CD4-positive, CD25-positive, alpha-beta regulatory T cell (primary cell): ENCODE measurements around the gene SPRN. TPM values are rescaled to one million over a fixed set of nuclear protein-coding genes. Genes with fewer than 3 reads are reported as not detected.
"Not testable (repeated sequence)": the region's sequence is repeated elsewhere in the genome, so short reads cannot be mapped to it uniquely, and the experiment has no call there.

ENCODE experiments used
- ATAC-seq, 2 donors: fragments of 150-1000 bp; cut with Tn5 transposase; one replicate each; pipeline ENCODE4 v1.10.0; 2021; ENCODE audit warnings: low read depth in 2 of 2, moderate number of reproducible peaks in 2 of 2, moderate library complexity in 1 of 2
- DNase-seq, 3 donors: peaks; one replicate each; pipeline versions ENCODE4 v3.0.0 to v3.0.0-alpha.2; 2012 to 2022; ENCODE audit warnings: mixed read lengths in 1 of 3
- H3K27ac ChIP-seq: one replicate; pipeline ENCODE4 v1.7.0; 2013; ENCODE audit warnings: mild to moderate bottlenecking, low read length; ENCODE audit not compliant: insufficient read depth, poor library complexity, severe bottlenecking
- H3K27me3 ChIP-seq: one replicate; pipeline ENCODE4 v1.7.0; 2013; ENCODE audit warnings: low read length; ENCODE audit not compliant: control insufficient read depth, insufficient read depth
- H3K36me3 ChIP-seq: one replicate; pipeline ENCODE4 v1.7.0; 2013; ENCODE audit warnings: mild to moderate bottlenecking, low read length, moderate library complexity; ENCODE audit not compliant: control insufficient read depth, insufficient read depth
- H3K4me1 ChIP-seq: 2 replicates; pipeline ENCODE4 v1.7.0; 2013; ENCODE audit warnings: mild to moderate bottlenecking, low read length; ENCODE audit not compliant: insufficient read depth, control insufficient read depth, poor library complexity, severe bottlenecking
- H3K4me3 ChIP-seq: one replicate; pipeline ENCODE4 v1.7.0; 2013; ENCODE audit warnings: low read depth, mild to moderate bottlenecking, low read length, moderate library complexity
- H3K9me3 ChIP-seq, 2 experiments: 1 replicate in 1 of 2; 2 replicates in 1 of 2; pipeline ENCODE4 v1.7.0; 2013; ENCODE audit warnings: low read length in 2 of 2, mild to moderate bottlenecking in 1 of 2, moderate library complexity in 1 of 2; ENCODE audit not compliant: control insufficient read depth in 2 of 2
- H3K27ac Mint-ChIP-seq, 3 donors: one replicate each; pipeline ENCODE4 v1.8.0; 2020 to 2022; ENCODE audit warnings: mild to moderate bottlenecking in 3 of 3, mixed read lengths in 3 of 3, moderate library complexity in 2 of 3
- H3K27me3 Mint-ChIP-seq: one replicate; pipeline ENCODE4 v1.8.0; 2022; ENCODE audit warnings: mild to moderate bottlenecking, mixed read lengths
- H3K36me3 Mint-ChIP-seq: one replicate; pipeline ENCODE4 v1.8.0; 2020; ENCODE audit warnings: mixed read lengths
- H3K4me1 Mint-ChIP-seq, 4 donors: one replicate each; pipeline ENCODE4 v1.8.0; 2020 to 2022; ENCODE audit warnings: mixed read lengths in 4 of 4, mild to moderate bottlenecking in 1 of 4
- H3K4me3 Mint-ChIP-seq, 4 donors: one replicate each; pipeline ENCODE4 v1.8.0; 2020 to 2022; ENCODE audit warnings: mild to moderate bottlenecking in 4 of 4, mixed read lengths in 4 of 4, moderate library complexity in 3 of 4
- H3K9me3 Mint-ChIP-seq, 7 donors: one replicate each; pipeline ENCODE4 v1.8.0; 2020 to 2022; ENCODE audit warnings: mixed read lengths in 7 of 7, mild to moderate bottlenecking in 3 of 7, moderate library complexity in 2 of 7
- polyA plus RNA-seq, 4 donors: library from polyadenylated mRNA; unstranded; fragments of 300-500 nt; fragmentation: Illumina TruSeq; gene quantifications; one replicate each; pipeline ENCODE4 v1.2.3, GENCODE V29; 2021
- total RNA-seq: library from RNA; stranded (reverse); gene quantifications from one replicate; pipeline ENCODE4 v1.2.3, GENCODE V29; 2022

Gene SPRN, protein sequence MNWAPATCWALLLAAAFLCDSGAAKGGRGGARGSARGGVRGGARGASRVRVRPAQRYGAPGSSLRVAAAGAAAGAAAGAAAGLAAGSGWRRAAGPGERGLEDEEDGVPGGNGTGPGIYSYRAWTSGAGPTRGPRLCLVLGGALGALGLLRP
- not detected for total RNA-seq
- under 1 TPM; 0.10 to 0.77 (median 0.25) TPM for polyA plus RNA-seq

- H3K27me3 ChIP-seq, H3K36me3 Mint-ChIP-seq, ATAC-seq, H3K27ac Mint-ChIP-seq, H3K9me3 ChIP-seq, H3K4me1 Mint-ChIP-seq, H3K4me1 ChIP-seq, H3K27ac ChIP-seq, H3K4me3 ChIP-seq, DNase-seq, H3K27me3 Mint-ChIP-seq, H3K36me3 ChIP-seq: not testable (repeated sequence)
- Mint-ChIP-seq H3K9me3 (peaks cover 0 to 10% (median 2%) of the 10 kb centered on the region in 7 donors), H3K4me3 (peak within 1 kb of the TSS in 1 of 4 donors; percentile 52)
These were observed at the start of gene SPRN for GRCh38 chr10:133424601-133425000. Gene SPRN (minus strand): TSS chr10:133424625. CDS start chr10:133423681, 944 bp downstream.

GRCh38 chr10:133474027-133474426 is 49.6 kb upstream of the SPRN start:
- H3K4me1 ChIP-seq, result peaks cover 15% of the 10 kb centered on the region
- no peaks in the 10 kb centered on the region for H3K27me3 ChIP-seq
- DNase-seq (no peak), ATAC-seq (no peak)
- Mint-ChIP-seq H3K4me1 (peaks cover 0 to 20% (median 7%) of the 10 kb centered on the region in 4 donors), H3K4me3 (no peak overlapping the region), H3K36me3 (peaks cover 6% of the 10 kb centered on the region), H3K27me3 (no peaks in the 10 kb centered on the region), H3K9me3 (peaks cover 0 to 1% (median 0%) of the 10 kb centered on the region in 7 donors), H3K27ac (peak overlapping the region in 1 of 3 donors; percentile 62)
- H3K36me3 ChIP-seq, result no peaks in the 10 kb centered on the region
- no peak overlapping the region for H3K27ac ChIP-seq
- no peaks in the 10 kb centered on the region for H3K9me3 ChIP-seq
- no peak overlapping the region for H3K4me3 ChIP-seq

DNA sequence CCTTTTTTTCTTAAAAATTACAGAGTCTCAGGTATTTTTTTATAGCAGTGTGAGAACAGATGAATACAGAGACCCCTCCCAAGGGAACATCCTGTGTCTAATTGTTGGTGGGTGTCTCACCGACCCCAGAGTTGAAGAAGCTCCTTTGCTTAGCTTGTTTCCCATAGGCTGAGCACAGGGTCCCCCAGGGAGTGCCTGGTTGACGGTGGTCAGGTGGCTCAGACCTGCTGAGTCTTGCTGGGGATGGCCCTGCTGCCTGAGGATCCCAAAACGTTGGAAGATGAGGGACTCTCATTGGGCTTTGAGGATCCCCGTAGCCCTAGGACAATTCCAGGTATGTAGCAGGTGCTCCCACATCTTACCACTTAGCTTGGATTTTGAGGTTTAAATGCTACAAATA is 48.8 kb upstream of the SPRN start:
- Histone ChIP-seq H3K36me3 (no peaks in the 10 kb centered on the region), H3K27ac (no peak overlapping the region), H3K4me1 (peaks cover 15% of the 10 kb centered on the region), H3K9me3 (no peaks in the 10 kb centered on the region), H3K27me3 (no peaks in the 10 kb centered on the region), H3K4me3 (no peak overlapping the region)
- Mint-ChIP-seq H3K27me3 (no peaks in the 10 kb centered on the region), H3K4me3 (no peak overlapping the region), H3K9me3 (peaks cover 0 to 1% (median 0%) of the 10 kb centered on the region in 7 donors), H3K4me1 (peaks cover 0 to 20% (median 7%) of the 10 kb centered on the region in 4 donors), H3K27ac (no peak overlapping the region), H3K36me3 (peaks cover 8% of the 10 kb centered on the region)
- DNase-seq, result no peak
- no peak for ATAC-seq

DNA sequence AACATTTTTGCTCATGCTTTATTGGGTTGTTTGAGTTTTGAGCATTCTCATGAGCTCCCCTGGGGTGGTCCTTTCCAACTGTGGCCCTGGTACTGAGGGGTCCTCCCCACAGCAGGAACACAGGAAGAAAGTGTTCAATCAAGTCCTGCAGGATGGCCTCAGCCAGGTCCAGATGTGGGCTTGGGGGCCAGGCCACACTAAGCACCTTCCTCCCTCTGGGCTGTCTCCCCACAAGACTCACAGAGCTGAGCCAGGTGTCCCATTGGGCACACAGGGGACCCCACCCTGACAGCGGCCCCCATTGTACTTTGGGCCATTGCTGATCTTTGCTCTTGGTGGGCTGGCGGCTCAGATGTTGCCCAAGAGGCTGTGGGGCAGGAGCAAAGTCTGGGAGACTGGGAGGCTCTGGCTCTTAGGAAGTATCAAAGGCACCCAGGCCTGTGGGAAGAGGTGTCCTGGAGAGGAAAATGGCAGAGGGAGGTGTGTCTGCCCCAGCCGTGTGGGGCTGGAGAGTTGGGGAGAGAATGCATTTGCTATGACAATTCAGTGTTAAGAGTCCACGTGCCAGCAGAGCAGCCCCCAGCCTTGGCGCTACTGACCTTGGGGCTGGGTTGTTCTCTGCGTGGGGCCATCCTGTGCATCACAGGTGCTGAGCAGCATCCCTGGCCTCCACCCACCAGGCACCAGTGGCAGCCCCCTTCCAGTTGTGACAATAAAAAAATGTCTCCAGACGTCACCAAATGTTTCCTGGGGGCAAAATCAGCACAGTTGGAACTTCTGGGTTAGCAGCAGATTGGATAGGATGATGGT is 47.1 kb upstream of the SPRN start:
- ATAC-seq (no peak), DNase-seq (no peak)
- peak overlapping the region in 1 of 3 donors; percentile 52 for H3K27ac Mint-ChIP-seq
- no peaks in the 10 kb centered on the region for H3K36me3 ChIP-seq
- peaks cover 0 to 17% (median 6%) of the 10 kb centered on the region in 4 donors for H3K4me1 Mint-ChIP-seq
- H3K27me3 ChIP-seq, result no peaks in the 10 kb centered on the region
- H3K36me3 Mint-ChIP-seq, result peaks cover 8% of the 10 kb centered on the region
- H3K4me3 Mint-ChIP-seq, result no peak overlapping the region
- H3K9me3 Mint-ChIP-seq, result peaks cover 0 to 1% (median 0%) of the 10 kb centered on the region in 7 donors
- peaks cover 15% of the 10 kb centered on the region for H3K4me1 ChIP-seq
- no peaks in the 10 kb centered on the region for H3K27me3 Mint-ChIP-seq
- H3K27ac ChIP-seq, result no peak overlapping the region
- H3K9me3 ChIP-seq, result no peaks in the 10 kb centered on the region
- no peak overlapping the region for H3K4me3 ChIP-seq

DNA sequence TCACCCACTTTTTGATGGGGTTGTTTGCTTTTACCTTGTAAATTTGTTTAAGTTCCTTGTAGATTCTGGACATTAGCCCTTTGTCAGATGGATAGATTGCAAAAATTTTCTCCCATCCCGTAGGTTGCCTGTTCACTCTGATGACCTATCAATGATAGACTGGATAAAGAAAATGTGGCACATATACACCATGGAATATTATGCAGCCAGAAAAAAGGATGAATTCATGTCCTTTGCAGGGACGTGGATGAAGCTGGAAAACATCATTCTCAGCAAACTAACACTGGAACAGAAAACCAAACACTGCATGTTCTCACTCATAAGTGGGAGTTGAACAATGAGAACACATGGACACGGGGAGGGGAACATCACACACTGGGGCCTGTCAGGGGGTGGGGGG is 44.8 kb upstream of the SPRN start:
- H3K9me3 ChIP-seq, H3K4me1 ChIP-seq, H3K36me3 Mint-ChIP-seq, H3K27ac Mint-ChIP-seq, H3K9me3 Mint-ChIP-seq, H3K4me3 ChIP-seq, H3K27me3 ChIP-seq, DNase-seq, H3K4me1 Mint-ChIP-seq, H3K27ac ChIP-seq, H3K36me3 ChIP-seq, H3K27me3 Mint-ChIP-seq, ATAC-seq, H3K4me3 Mint-ChIP-seq: not testable (repeated sequence)

DNA sequence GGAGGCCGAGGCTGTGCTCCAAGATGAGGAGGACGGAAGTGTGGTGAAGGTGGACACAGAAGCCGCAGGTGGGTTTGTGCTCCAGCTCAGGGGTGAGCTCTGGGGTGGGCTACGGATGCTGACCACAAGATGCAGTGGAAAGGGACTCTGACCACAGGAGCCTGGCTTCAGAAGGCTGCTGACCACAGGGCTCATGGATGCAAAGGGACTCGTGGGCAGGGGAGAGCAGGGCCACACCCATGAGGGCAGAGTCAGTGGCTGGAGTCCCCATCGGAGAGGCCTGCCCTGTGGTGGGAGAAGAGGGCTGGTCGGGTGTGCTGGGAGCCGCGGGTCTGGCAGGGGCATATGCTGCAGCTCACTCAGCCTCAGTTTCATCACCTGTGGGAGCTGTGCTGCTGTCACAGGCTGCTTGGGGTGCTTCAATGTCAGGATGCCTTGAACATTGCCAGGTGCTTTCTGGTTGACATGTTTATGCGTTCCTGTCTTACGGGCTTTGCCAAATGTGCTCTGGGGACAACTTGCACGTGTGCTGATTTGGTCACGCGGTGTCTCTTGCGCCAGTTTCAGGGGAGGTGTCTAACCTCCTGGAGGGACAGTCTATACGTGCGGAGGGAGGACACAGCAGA is 43.0 kb upstream of the SPRN start:
- Histone ChIP-seq H3K27me3 (no peaks in the 10 kb centered on the region), H3K9me3 (no peaks in the 10 kb centered on the region), H3K27ac (no peak overlapping the region), H3K4me1 (no peaks in the 10 kb centered on the region), H3K36me3 (no peaks in the 10 kb centered on the region), H3K4me3 (no peak overlapping the region)
- DNase-seq (no peak), ATAC-seq (no peak)
- Mint-ChIP-seq H3K27me3 (no peaks in the 10 kb centered on the region), H3K27ac (no peak overlapping the region), H3K36me3 (peaks cover 4% of the 10 kb centered on the region), H3K4me3 (no peak overlapping the region), H3K9me3 (peaks cover 0 to 1% (median 0%) of the 10 kb centered on the region in 7 donors), H3K4me1 (no peaks in the 10 kb centered on the region)

GRCh38 chr10:133466683-133467275 is 42.4 kb upstream of the SPRN start:
- Histone ChIP-seq H3K27me3 (no peaks in the 10 kb centered on the region), H3K4me1 (no peaks in the 10 kb centered on the region), H3K9me3 (no peaks in the 10 kb centered on the region), H3K4me3 (no peak overlapping the region), H3K36me3 (no peaks in the 10 kb centered on the region), H3K27ac (no peak overlapping the region)
- no peak overlapping the region for H3K4me3 Mint-ChIP-seq
- ATAC-seq, result no peak
- H3K4me1 Mint-ChIP-seq, result no peaks in the 10 kb centered on the region
- peaks cover 0 to 1% (median 0%) of the 10 kb centered on the region in 7 donors for H3K9me3 Mint-ChIP-seq
- H3K27ac Mint-ChIP-seq, result no peak overlapping the region
- no peaks in the 10 kb centered on the region for H3K27me3 Mint-ChIP-seq
- H3K36me3 Mint-ChIP-seq, result peaks cover 4% of the 10 kb centered on the region
- no peak for DNase-seq
